ENCODE results near the gene HMOX2. TPM values are rescaled to one million over a fixed set of nuclear protein-coding genes. Genes with fewer than 3 reads are reported as not detected.

The HMOX2 gene
- total RNA-seq, 1 donor from 2014 or later: 52.8 TPM

GRCh38 chr16:4491898-4492297 lies 15.7 kb downstream of the HMOX2 start:
- Histone ChIP-seq H3K9me3 (no peaks in the 10 kb centered on the region), H3K36me3 (no peaks in the 10 kb centered on the region), H3K27me3 (no peaks in the 10 kb centered on the region), H3K4me3 (no peak overlapping the region), H3K4me1 (peaks cover 27% of the 10 kb centered on the region), H3K27ac (no peak overlapping the region)
- DNase-seq (ENCODE audit: extremely low spot score in 2 of 2): no peak
- TF ChIP-seq POLR2AphosphoS5 (IDR thresholded peaks at IDR 0.05; ENCODE audit: insufficient read depth in 1 of 2, low read depth in 1 of 2): no peak
- TF ChIP-seq, protein P1, sequence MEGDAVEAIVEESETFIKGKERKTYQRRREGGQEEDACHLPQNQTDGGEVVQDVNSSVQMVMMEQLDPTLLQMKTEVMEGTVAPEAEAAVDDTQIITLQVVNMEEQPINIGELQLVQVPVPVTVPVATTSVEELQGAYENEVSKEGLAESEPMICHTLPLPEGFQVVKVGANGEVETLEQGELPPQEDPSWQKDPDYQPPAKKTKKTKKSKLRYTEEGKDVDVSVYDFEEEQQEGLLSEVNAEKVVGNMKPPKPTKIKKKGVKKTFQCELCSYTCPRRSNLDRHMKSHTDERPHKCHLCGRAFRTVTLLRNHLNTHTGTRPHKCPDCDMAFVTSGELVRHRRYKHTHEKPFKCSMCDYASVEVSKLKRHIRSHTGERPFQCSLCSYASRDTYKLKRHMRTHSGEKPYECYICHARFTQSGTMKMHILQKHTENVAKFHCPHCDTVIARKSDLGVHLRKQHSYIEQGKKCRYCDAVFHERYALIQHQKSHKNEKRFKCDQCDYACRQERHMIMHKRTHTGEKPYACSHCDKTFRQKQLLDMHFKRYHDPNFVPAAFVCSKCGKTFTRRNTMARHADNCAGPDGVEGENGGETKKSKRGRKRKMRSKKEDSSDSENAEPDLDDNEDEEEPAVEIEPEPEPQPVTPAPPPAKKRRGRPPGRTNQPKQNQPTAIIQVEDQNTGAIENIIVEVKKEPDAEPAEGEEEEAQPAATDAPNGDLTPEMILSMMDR (IDR thresholded peaks at IDR 0.05): no peak
- TF ChIP-seq POLR2A (IDR thresholded peaks at IDR 0.05): no peak
- intact Hi-C loops (cut with DNase I): no loop called here

DNA sequence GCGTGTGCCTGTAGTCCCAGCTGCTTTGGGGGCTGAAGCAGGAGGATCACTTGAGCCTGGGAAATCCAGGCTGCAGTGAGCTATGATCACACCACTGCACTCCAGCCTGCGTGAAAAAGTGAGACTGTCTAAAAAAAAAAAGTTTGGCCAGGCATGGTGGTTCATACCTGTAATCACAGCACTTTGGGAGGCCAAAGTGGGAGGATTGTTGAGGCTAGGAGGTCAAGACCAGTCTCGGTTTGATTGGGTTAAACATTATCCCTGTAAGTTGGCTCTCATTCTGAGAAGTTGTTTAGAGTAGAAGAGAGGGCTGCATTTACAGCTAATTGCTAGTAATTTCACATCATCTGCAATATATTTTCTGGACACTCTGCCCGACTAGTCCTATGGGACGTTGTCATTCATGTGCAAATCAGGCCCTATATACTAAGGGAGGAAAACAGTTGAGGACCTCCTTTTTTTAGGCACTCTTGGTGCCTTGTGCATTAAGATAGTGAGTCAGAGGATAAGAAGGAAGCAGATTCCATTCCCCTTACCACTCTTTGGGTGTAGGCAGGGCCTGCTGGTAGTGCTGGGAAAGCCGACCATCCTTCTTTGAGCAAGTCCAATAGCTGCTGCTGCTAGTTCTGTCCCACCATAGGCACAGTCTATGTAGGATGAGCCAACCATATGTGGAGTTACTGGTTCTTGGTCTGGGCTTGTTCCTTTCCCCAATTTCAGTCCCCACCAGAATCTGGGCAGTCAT lies 18.7 kb downstream of the HMOX2 start:
- DNase-seq (ENCODE audit: extremely low spot score in 2 of 2): no peak
- intact Hi-C loops (cut with DNase I): no loop called here
- peaks cover 46% of the 10 kb centered on the region for H3K4me1 ChIP-seq
- H3K4me3 ChIP-seq: no peak overlapping the region
- H3K9me3 ChIP-seq: no peaks in the 10 kb centered on the region
- no peaks in the 10 kb centered on the region for H3K27me3 ChIP-seq
- H3K36me3 ChIP-seq: no peaks in the 10 kb centered on the region
- TF ChIP-seq POLR2A (IDR thresholded peaks at IDR 0.05) (no peak), POLR2AphosphoS5 (IDR thresholded peaks at IDR 0.05; ENCODE audit: insufficient read depth in 1 of 2, low read depth in 1 of 2) (no peak)
- TF ChIP-seq, protein P1 (IDR thresholded peaks at IDR 0.05): no peak
- no peak overlapping the region for H3K27ac ChIP-seq

DNA sequence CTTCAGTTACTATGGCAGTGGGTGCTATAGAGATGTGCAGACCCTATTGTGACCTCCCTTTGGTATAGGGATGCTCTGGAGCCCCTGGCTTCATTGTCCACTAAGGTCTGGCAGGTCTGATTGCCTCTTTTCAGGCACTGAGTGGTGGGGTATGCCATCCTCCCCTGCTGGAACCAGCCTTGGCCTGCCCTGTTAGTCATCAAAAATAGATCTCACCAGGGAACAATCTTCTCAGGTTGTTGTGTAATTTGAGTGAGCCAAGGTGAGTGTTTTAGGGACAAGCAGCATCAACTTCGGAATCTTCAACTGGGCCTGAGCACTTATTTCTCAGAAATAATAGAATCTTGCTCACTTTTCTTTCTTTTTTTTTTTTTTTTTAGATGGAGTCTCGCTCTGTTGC lies 19.6 kb downstream of the HMOX2 start:
- intact Hi-C loops (cut with DNase I): no loop called here
- H3K27ac ChIP-seq: no peak overlapping the region

GRCh38 chr16:4496305-4496704 lies 20.1 kb downstream of the HMOX2 start:
- no peak for DNase-seq (ENCODE audit: extremely low spot score in 2 of 2)
- H3K27ac ChIP-seq: no peak overlapping the region
- H3K9me3 ChIP-seq: no peaks in the 10 kb centered on the region
- H3K27me3 ChIP-seq: no peaks in the 10 kb centered on the region
- no peaks in the 10 kb centered on the region for H3K36me3 ChIP-seq
- no peak for TF ChIP-seq POLR2A (IDR thresholded peaks at IDR 0.05)
- no peak for TF ChIP-seq POLR2AphosphoS5 (IDR thresholded peaks at IDR 0.05; ENCODE audit: insufficient read depth in 1 of 2, low read depth in 1 of 2)
- TF ChIP-seq, protein P1 (IDR thresholded peaks at IDR 0.05): no peak
- intact Hi-C loops (cut with DNase I): no loop called here
- no peak overlapping the region for H3K4me3 ChIP-seq
- peaks cover 60% of the 10 kb centered on the region for H3K4me1 ChIP-seq

More for the DNA sequence above, 19.6 kb downstream of the HMOX2 start:
- Histone ChIP-seq H3K9me3 (no peaks in the 10 kb centered on the region), H3K4me1 (peaks cover 54% of the 10 kb centered on the region), H3K27me3 (no peaks in the 10 kb centered on the region), H3K4me3 (no peak overlapping the region), H3K36me3 (no peaks in the 10 kb centered on the region)
- TF ChIP-seq, protein P1 (IDR thresholded peaks at IDR 0.05): no peak
- TF ChIP-seq POLR2A (IDR thresholded peaks at IDR 0.05) (no peak), POLR2AphosphoS5 (IDR thresholded peaks at IDR 0.05; ENCODE audit: insufficient read depth in 1 of 2, low read depth in 1 of 2) (no peak)
- DNase-seq (ENCODE audit: extremely low spot score in 2 of 2): no peak

- no peak overlapping the region for H3K4me3 ChIP-seq
- peaks cover 74% of the 10 kb centered on the region for H3K4me1 ChIP-seq
- H3K27me3 ChIP-seq: no peaks in the 10 kb centered on the region
- TF ChIP-seq POLR2A (IDR thresholded peaks at IDR 0.05): no peak
- TF ChIP-seq, protein P1 (IDR thresholded peaks at IDR 0.05): no peak
- no peak for TF ChIP-seq POLR2AphosphoS5 (IDR thresholded peaks at IDR 0.05; ENCODE audit: insufficient read depth in 1 of 2, low read depth in 1 of 2)
- DNase-seq (ENCODE audit: extremely low spot score in 2 of 2): no peak
- H3K36me3 ChIP-seq: no peaks in the 10 kb centered on the region
- H3K27ac ChIP-seq: no peak overlapping the region
- intact Hi-C loops (cut with DNase I): no loop called here
- H3K9me3 ChIP-seq: no peaks in the 10 kb centered on the region
These were observed 22.5 kb downstream of the HMOX2 start for GRCh38 chr16:4498546-4499195.

Data from vagina (tissue), 2 donors.